K562 (cell line): ENCODE results near the gene SLC5A5. TPM values are rescaled to one million over a fixed set of nuclear protein-coding genes. Genes with fewer than 3 reads are reported as not detected.

Experiments
- CCNT2 ChIP-seq: IDR thresholded peaks from 2 replicates; pipeline ENCODE4 v1.6.1; 2011; ENCODE audit warnings: borderline replicate concordance, low read depth, mild to moderate bottlenecking, moderate library complexity, mixed read lengths, low read length; ENCODE audit not compliant: insufficient read length; ENCODE audit errors: extremely low read depth
- GABPB1 ChIP-seq: sonication (generic); formaldehyde crosslinking; IDR thresholded peaks from 2 replicates; pipeline ENCODE4 v1.8.0; 2022; ENCODE audit warnings: mild to moderate bottlenecking, missing genetic modification reagents
- HLTF ChIP-seq: fragments of 450-650 bp; IDR thresholded peaks from 2 replicates; pipeline ENCODE4 v1.6.1; 2016
- KDM5B ChIP-seq: fragments of 200-600 bp; sonication (generic); IDR thresholded peaks from 2 replicates; pipeline ENCODE4 v1.6.1; 2012; ENCODE audit warnings: low read depth, mild to moderate bottlenecking, moderate library complexity, low read length, control low read depth, inconsistent platforms; ENCODE audit not compliant: insufficient replicate concordance
- MTA3 ChIP-seq: fragments of 450-650 bp; formaldehyde crosslinking; IDR thresholded peaks from 2 replicates; pipeline ENCODE4 v1.6.1; 2017; ENCODE audit warnings: mild to moderate bottlenecking, borderline replicate concordance
- NR2C2 ChIP-seq, 2 experiments: fragments of 200-800 bp in 1 of 2; sonication (Bioruptor generic) in 1 of 2; sonication (generic) in 1 of 2; formaldehyde crosslinking in 1 of 2; IDR thresholded peaks; 2 replicates each; pipeline versions ENCODE4 v1.6.1 to v1.8.0; 2016 to 2022; ENCODE audit warnings: mild to moderate bottlenecking in 1 of 2, missing compliant biosample characterization in 1 of 2, missing genetic modification characterization in 1 of 2, missing genetic modification reagents in 1 of 2
- PPARD ChIP-seq: fragments of 250-450 bp; sonication (Bioruptor Pico); IDR thresholded peaks from 2 replicates; pipeline ENCODE4 v1.8.0; 2022; ENCODE audit warnings: inconsistent platforms, mild to moderate bottlenecking, moderate library complexity
- TGIF2 ChIP-seq: sonication (generic); formaldehyde crosslinking; IDR thresholded peaks from 2 replicates; pipeline ENCODE4 v1.8.1; 2022; ENCODE audit warnings: mild to moderate bottlenecking, missing genetic modification reagents, moderate library complexity
- THRAP3 ChIP-seq: fragments of 450-650 bp; IDR thresholded peaks from 2 replicates; pipeline ENCODE4 v1.6.1; 2016; ENCODE audit warnings: mild to moderate bottlenecking, inconsistent platforms, borderline replicate concordance
- ZNF143 ChIP-seq: sonication (generic); formaldehyde crosslinking; IDR thresholded peaks from 2 replicates; pipeline ENCODE4 v1.9.0; 2022; ENCODE audit warnings: mild to moderate bottlenecking, missing genetic modification reagents
- polyA plus RNA-seq, 8 experiments: library from polyadenylated mRNA; depleted of rRNA in 4 of 8; stranded (reverse) in 5 of 8; unstranded in 3 of 8; fragments of >200 nt; fragmentation: Nextera tagmentation in 2 of 8; fragmentation: Illumina TruSeq in 1 of 8; extraction: Ambion mirVana in 2 of 8; extraction: Trizol in 1 of 8; gene quantifications; 2 replicates each; pipeline versions ENCODE4 v1.2.1 to v1.2.3, GENCODE V29; 2011 to 2014; ENCODE audit warnings: inconsistent platforms in 1 of 8, missing spikeins in 1 of 8
- total RNA-seq, 7 experiments: library from RNA; depleted of rRNA in 6 of 7; stranded (reverse); fragments of >200 nt in 6 of 7; fragmentation: Illumina TruSeq in 2 of 7; extraction: Trizol in 2 of 7; gene quantifications; 2 replicates each; pipeline versions ENCODE4 v1.2.1 to v1.2.3, GENCODE V29; 2011 to 2021; ENCODE audit warnings: low replicate concordance in 1 of 7
- TF ChIP-seq, protein P1 (sequence below): fragments of 250-450 bp; sonication (Bioruptor Pico); IDR thresholded peaks from 2 replicates; pipeline ENCODE4 v1.4.0; 2020; ENCODE audit warnings: mild to moderate bottlenecking, moderate library complexity, borderline replicate concordance
- TF ChIP-seq, protein P2 (sequence below): sonication (generic); IDR thresholded peaks from 2 replicates; pipeline ENCODE4 v1.6.1; 2016
- TF ChIP-seq, protein P3 (sequence below): fragments of 450-650 bp; IDR thresholded peaks from one replicate; pipeline ENCODE4 v1.6.1; 2018; ENCODE audit warnings: mild to moderate bottlenecking, moderate library complexity; ENCODE audit not compliant: partially characterized antibody
- TF ChIP-seq, protein P4 (sequence below), 2 experiments: IDR thresholded peaks; 2 replicates each; pipeline ENCODE4 v1.6.1; 2011; ENCODE audit warnings: borderline replicate concordance in 1 of 2, control low read depth in 1 of 2, low read depth in 1 of 2, low read length in 1 of 2, mild to moderate bottlenecking in 1 of 2, mixed read lengths in 1 of 2, moderate library complexity in 1 of 2; ENCODE audit not compliant: insufficient read depth in 1 of 2, insufficient read length in 1 of 2, poor library complexity in 1 of 2, severe bottlenecking in 1 of 2; ENCODE audit errors: extremely low read depth in 1 of 2
- TF ChIP-seq, protein P5 (sequence below): fragments of 250-450 bp; sonication (Bioruptor Pico); IDR thresholded peaks from 2 replicates; pipeline ENCODE4 v1.8.0; 2021; ENCODE audit warnings: moderate library complexity, mild to moderate bottlenecking, inconsistent platforms
- TF ChIP-seq, protein P6 (sequence below): sonication (generic); formaldehyde crosslinking; IDR thresholded peaks from 2 replicates; pipeline ENCODE4 v1.8.1; 2022; ENCODE audit warnings: missing genetic modification reagents
- TF ChIP-seq, protein P7 (sequence below): sonication (generic); formaldehyde crosslinking; IDR thresholded peaks from 2 replicates; pipeline ENCODE4 v1.8.0; 2022; ENCODE audit warnings: missing genetic modification reagents, mild to moderate bottlenecking, borderline replicate concordance

The SLC5A5 gene
- total and polyA plus RNA-seq, 9 of the 15 experiments (the other 6 are each of a cell fraction or from before 2014, with no cell fraction given) = 0.10 to 0.73 (median 0.23) TPM

DNA sequence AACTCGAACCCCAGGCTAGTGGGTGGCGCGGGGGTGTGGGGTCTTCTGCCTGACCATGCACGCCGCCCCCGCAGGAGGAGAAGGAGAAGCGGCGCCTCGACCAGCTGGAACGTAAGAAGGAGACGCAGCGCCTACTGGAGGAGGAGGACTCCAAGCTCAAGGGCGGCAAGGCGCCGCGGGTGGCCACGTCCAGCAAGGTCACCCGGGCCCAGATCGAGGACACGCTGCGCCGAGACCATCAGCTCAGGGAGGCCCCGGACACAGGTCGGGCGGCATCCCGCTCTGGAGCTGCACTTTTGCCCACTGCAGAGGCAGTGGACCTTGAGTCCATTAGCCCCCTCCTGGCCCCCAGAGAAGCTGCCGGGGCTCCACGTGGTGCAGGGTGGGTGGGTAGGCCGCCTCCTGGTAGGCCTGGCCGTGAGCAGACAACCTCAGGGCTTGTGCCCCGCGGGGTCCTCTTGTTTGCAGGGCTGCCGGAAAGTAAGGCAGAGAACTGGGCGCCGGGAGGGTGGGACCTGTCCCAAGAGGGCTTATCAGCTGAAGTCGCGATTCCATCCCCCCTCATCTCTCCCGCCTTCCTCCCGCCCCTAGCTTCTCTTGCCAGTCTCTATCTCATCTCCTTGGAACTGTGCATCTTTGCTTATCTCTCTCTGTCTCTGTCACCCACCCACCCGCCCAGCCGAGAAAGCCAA is 71.0 kb downstream of the SLC5A5 start (continued):
- TF ChIP-seq, protein P1, sequence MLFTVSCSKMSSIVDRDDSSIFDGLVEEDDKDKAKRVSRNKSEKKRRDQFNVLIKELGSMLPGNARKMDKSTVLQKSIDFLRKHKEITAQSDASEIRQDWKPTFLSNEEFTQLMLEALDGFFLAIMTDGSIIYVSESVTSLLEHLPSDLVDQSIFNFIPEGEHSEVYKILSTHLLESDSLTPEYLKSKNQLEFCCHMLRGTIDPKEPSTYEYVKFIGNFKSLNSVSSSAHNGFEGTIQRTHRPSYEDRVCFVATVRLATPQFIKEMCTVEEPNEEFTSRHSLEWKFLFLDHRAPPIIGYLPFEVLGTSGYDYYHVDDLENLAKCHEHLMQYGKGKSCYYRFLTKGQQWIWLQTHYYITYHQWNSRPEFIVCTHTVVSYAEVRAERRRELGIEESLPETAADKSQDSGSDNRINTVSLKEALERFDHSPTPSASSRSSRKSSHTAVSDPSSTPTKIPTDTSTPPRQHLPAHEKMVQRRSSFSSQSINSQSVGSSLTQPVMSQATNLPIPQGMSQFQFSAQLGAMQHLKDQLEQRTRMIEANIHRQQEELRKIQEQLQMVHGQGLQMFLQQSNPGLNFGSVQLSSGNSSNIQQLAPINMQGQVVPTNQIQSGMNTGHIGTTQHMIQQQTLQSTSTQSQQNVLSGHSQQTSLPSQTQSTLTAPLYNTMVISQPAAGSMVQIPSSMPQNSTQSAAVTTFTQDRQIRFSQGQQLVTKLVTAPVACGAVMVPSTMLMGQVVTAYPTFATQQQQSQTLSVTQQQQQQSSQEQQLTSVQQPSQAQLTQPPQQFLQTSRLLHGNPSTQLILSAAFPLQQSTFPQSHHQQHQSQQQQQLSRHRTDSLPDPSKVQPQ = no peak
- TF ChIP-seq HLTF (no peak), ZNF143 (CRISPR knock-in tag) (no peak), TGIF2 (no peak), THRAP3 (no peak), MTA3 (peak; percentile 81), CCNT2 (peak; percentile 30), GABPB1 (CRISPR knock-in tag) (peak; percentile 70; the same call in 1 of the 2 replicates), KDM5B (no peak), PPARD (CRISPR knock-in tag) (no peak), NR2C2 (CRISPR knock-in tag; IDR thresholded peaks at IDR 0.05) (0 out of 2 replicates have a peak, but pooled peaks have one; percentile 54), NR2C2 (tag; IDR thresholded peaks at IDR 0.05) (no peak)
- TF ChIP-seq, protein P2, sequence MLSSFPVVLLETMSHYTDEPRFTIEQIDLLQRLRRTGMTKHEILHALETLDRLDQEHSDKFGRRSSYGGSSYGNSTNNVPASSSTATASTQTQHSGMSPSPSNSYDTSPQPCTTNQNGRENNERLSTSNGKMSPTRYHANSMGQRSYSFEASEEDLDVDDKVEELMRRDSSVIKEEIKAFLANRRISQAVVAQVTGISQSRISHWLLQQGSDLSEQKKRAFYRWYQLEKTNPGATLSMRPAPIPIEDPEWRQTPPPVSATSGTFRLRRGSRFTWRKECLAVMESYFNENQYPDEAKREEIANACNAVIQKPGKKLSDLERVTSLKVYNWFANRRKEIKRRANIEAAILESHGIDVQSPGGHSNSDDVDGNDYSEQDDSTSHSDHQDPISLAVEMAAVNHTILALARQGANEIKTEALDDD = no peak
- TF ChIP-seq, protein P3, sequence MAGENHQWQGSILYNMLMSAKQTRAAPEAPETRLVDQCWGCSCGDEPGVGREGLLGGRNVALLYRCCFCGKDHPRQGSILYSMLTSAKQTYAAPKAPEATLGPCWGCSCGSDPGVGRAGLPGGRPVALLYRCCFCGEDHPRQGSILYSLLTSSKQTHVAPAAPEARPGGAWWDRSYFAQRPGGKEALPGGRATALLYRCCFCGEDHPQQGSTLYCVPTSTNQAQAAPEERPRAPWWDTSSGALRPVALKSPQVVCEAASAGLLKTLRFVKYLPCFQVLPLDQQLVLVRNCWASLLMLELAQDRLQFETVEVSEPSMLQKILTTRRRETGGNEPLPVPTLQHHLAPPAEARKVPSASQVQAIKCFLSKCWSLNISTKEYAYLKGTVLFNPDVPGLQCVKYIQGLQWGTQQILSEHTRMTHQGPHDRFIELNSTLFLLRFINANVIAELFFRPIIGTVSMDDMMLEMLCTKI = no peak
- TF ChIP-seq, protein P4, sequence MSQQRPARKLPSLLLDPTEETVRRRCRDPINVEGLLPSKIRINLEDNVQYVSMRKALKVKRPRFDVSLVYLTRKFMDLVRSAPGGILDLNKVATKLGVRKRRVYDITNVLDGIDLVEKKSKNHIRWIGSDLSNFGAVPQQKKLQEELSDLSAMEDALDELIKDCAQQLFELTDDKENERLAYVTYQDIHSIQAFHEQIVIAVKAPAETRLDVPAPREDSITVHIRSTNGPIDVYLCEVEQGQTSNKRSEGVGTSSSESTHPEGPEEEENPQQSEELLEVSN (IDR thresholded peaks at IDR 0.05; ENCODE audit: borderline replicate concordance in 1 of 2, extremely low read depth in 1 of 2, insufficient read depth in 1 of 2, insufficient read length in 1 of 2, low read depth in 1 of 2, low read length in 1 of 2, poor library complexity in 1 of 2, severe bottlenecking in 1 of 2) = peak; percentile 85 to 94
- TF ChIP-seq, protein P5, sequence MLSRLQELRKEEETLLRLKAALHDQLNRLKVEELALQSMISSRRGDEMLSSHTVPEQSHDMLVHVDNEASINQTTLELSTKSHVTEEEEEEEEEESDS (CRISPR knock-in tag) = no peak
- TF ChIP-seq, protein P6, sequence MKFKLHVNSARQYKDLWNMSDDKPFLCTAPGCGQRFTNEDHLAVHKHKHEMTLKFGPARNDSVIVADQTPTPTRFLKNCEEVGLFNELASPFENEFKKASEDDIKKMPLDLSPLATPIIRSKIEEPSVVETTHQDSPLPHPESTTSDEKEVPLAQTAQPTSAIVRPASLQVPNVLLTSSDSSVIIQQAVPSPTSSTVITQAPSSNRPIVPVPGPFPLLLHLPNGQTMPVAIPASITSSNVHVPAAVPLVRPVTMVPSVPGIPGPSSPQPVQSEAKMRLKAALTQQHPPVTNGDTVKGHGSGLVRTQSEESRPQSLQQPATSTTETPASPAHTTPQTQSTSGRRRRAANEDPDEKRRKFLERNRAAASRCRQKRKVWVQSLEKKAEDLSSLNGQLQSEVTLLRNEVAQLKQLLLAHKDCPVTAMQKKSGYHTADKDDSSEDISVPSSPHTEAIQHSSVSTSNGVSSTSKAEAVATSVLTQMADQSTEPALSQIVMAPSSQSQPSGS (CRISPR knock-in tag) = no peak
- TF ChIP-seq, protein P7, sequence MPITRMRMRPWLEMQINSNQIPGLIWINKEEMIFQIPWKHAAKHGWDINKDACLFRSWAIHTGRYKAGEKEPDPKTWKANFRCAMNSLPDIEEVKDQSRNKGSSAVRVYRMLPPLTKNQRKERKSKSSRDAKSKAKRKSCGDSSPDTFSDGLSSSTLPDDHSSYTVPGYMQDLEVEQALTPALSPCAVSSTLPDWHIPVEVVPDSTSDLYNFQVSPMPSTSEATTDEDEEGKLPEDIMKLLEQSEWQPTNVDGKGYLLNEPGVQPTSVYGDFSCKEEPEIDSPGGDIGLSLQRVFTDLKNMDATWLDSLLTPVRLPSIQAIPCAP (CRISPR knock-in tag) = no peak
